Measurements from ENCODE around the gene TNNT2. TPM values are rescaled to one million over a fixed set of nuclear protein-coding genes. Genes with fewer than 3 reads are reported as not detected.
A peak's percentile ranks its signal among the peaks of the same experiment; 100 is the strongest.

Gene TNNT2
- total and polyA plus RNA-seq, 8 donors, result 0.06 to 7.0 (median 0.99) TPM

DNA sequence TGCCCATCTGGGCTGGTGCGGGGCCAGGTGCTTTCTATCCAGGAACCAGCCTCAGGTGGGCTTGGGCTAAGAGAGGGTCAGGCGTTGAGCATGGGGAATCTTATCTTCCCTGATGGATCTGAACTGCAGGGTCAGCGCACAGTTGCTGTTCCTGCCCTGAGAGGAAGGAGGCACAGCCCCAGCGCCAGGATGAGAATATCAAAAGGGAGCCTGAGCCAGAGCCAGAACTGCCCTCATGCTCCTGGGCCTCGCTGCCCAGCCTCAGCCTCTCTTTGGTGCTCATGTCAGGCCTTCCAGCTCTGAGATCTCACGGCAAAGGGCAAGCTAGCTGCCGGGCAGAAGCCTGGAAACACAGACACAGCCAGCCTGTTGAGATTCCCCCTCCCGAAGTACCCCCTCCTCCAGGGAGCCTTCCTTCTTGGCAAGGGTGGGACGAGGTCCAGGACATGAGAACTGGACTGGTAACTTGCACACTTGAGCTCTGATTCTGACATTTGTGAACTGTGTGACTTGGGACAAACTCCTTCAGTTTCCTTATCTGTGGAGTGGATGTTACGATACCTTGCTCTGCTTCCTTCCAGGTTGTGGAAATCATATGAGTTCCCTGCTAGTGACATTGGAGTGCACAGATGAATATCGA lies 22.9 kb upstream of the TNNT2 start:
- intact Hi-C loops (cut with DNase I), result no loop called here
- Histone ChIP-seq H3K36me3 (no peaks in the 10 kb centered on the region), H3K27me3 (no peaks in the 10 kb centered on the region), H3K4me3 (peak overlapping the region in 3 of 4 donors; percentile 57 to 86 (median 64)), H3K4me1 (peaks cover 15 to 26% (median 16%) of the 10 kb centered on the region in 3 donors), H3K9me3 (no peaks in the 10 kb centered on the region), H3K27ac (peak overlapping the region; percentile 74 to 95 (median 88))
- no peak for ATAC-seq
- no peak for TF ChIP-seq CTCF (IDR thresholded peaks at IDR 0.05)
- WGBS, 2 donors, result 45 to 59% methylated on average over 11 of the region's 11 CpGs
- DNase-seq, result no peak
- no peak for FAIRE-seq

- Histone ChIP-seq H3K27ac (peak overlapping the region; percentile 74 to 95 (median 88)), H3K9me3 (no peaks in the 10 kb centered on the region), H3K27me3 (no peaks in the 10 kb centered on the region), H3K4me3 (peak overlapping the region; percentile 47 to 86 (median 60)), H3K36me3 (no peaks in the 10 kb centered on the region), H3K4me1 (peaks cover 16 to 23% (median 23%) of the 10 kb centered on the region in 3 donors)
- ATAC-seq (peak; percentile 65 to 76 (median 72)), FAIRE-seq (no peak), DNase-seq (peak; percentile 86 to 93 (median 88))
- intact Hi-C loops (cut with DNase I), result no loop called here
- 1 to 2% methylated on average over 60 to 62 of the region's 62 CpGs for WGBS, 2 donors
- TF ChIP-seq CTCF (IDR thresholded peaks at IDR 0.05), result no peak
Measured at GRCh38 chr1:201399352-201400126, 22.1 kb upstream of the TNNT2 start.

DNA sequence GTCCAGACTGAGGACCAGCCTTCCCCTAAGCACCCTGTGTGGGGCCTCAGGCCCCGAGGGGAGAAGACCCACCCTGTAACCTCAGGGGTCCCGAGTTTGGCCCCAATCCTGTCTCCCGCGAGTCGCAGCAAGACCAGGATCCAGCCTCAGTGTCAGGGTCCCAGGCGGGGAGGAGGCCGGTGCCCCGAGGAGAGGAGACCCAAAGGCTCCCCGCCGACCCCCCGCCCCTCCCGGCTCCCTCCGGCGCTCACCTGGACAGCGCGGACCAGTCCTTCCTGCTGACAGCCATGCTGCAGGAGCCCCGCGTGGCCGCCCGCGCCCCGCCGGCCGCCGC lies 21.5 kb upstream of the TNNT2 start, which contains the start of gene LAD1:
TSS of gene LAD1 (minus strand) at position 307 of the 334 bp plus-strand sequence. CDS start at position 289, 18 bp downstream.
- WGBS, 2 donors, result 1 to 3% methylated on average over 10 to 25 of the region's 25 CpGs

DNA sequence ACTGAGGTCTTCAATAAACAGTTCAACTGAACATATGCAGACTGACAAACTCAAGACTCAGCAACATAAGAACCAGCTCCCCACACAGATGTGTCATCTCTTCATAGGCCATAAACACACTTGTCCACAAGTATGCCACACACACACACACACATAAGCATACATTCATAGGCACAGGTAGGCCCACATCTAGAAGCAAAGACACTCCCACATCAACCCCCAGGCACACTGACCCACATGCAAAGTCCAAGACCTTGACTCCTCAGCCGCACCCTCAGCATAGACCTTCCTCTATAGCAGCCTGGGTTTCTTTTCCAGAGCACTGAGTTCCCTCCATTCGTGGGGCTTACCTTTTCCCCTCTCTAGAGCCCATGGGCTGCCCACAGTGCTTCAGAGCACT lies 20.2 kb upstream of the TNNT2 start:
- TF ChIP-seq CTCF (IDR thresholded peaks at IDR 0.05), result no peak
- intact Hi-C loops (cut with DNase I), result no loop called here
- 17 to 18% methylated on average over 2 of the region's 2 CpGs for WGBS, 2 donors
- Histone ChIP-seq H3K36me3 (no peaks in the 10 kb centered on the region), H3K27me3 (no peaks in the 10 kb centered on the region), H3K4me3 (peak overlapping the region in 2 of 4 donors; percentile 57 to 86), H3K9me3 (no peaks in the 10 kb centered on the region), H3K4me1 (peaks cover 16 to 29% (median 28%) of the 10 kb centered on the region in 3 donors), H3K27ac (peak overlapping the region; percentile 74 to 95 (median 88))
- ATAC-seq, result peak in 2 of 4 donors; percentile 12 to 19
- no peak for FAIRE-seq
- no peak for DNase-seq

More for the DNA sequence above, 21.5 kb upstream of the TNNT2 start, which contains the start of gene LAD1:
- Histone ChIP-seq H3K4me1 (peaks cover 16 to 28% (median 27%) of the 10 kb centered on the region in 3 donors), H3K27me3 (no peaks in the 10 kb centered on the region), H3K36me3 (no peaks in the 10 kb centered on the region), H3K27ac (peak within 1 kb of the TSS; percentile 74 to 95 (median 88)), H3K9me3 (no peaks in the 10 kb centered on the region), H3K4me3 (peak within 1 kb of the TSS; percentile 47 to 86 (median 60))
- DNase-seq, result no peak
- no peak for FAIRE-seq
- no peak for ATAC-seq
- no peak for TF ChIP-seq CTCF (IDR thresholded peaks at IDR 0.05)
- intact Hi-C loops (cut with DNase I), result no loop called here
